Mesothelial cell of epicardium (in vitro differentiated cells): ENCODE results near the gene PIM2. TPM values are rescaled to one million over a fixed set of nuclear protein-coding genes. Genes with fewer than 3 reads are reported as not detected.
A peak's percentile ranks its signal among the peaks of the same experiment; 100 is the strongest.

Experiments
- DNase-seq, 2 experiments: peaks; one replicate each; pipeline ENCODE4 v3.0.0; 2021; ENCODE audit warnings: low spot score in 2 of 2; ENCODE audit not compliant: unreplicated experiment in 2 of 2
- H3K27ac Mint-ChIP-seq: 2 replicates; pipeline ENCODE4 v1.8.0; 2021; ENCODE audit warnings: mixed read lengths
- H3K27me3 Mint-ChIP-seq: 2 replicates; pipeline ENCODE4 v1.8.0; 2021; ENCODE audit warnings: low read depth, mixed read lengths
- H3K36me3 Mint-ChIP-seq: 2 replicates; pipeline ENCODE4 v1.8.0; 2021; ENCODE audit warnings: mixed read lengths
- H3K4me1 Mint-ChIP-seq: 2 replicates; pipeline ENCODE4 v1.8.0; 2021; ENCODE audit warnings: mixed read lengths
- H3K4me3 Mint-ChIP-seq: 2 replicates; pipeline ENCODE4 v1.8.0; 2021; ENCODE audit warnings: mild to moderate bottlenecking, moderate library complexity, mixed read lengths
- H3K9me3 Mint-ChIP-seq: 2 replicates; pipeline ENCODE4 v1.8.0; 2021; ENCODE audit warnings: mixed read lengths
- total RNA-seq: library from RNA; stranded (reverse); gene quantifications from 3 replicates; pipeline ENCODE4 v1.2.1, GENCODE V29; 2021
- TF ChIP-seq, protein P1 (sequence below): fragments of 200-600 bp; sonication (generic); IDR thresholded peaks from one replicate; pipeline ENCODE4 v1.5.0; 2021; ENCODE audit warnings: antibody characterized with exemption; ENCODE audit not compliant: unreplicated experiment

Gene PIM2
- total RNA-seq, 1 donor from 2014 or later: 10.3 TPM

DNA sequence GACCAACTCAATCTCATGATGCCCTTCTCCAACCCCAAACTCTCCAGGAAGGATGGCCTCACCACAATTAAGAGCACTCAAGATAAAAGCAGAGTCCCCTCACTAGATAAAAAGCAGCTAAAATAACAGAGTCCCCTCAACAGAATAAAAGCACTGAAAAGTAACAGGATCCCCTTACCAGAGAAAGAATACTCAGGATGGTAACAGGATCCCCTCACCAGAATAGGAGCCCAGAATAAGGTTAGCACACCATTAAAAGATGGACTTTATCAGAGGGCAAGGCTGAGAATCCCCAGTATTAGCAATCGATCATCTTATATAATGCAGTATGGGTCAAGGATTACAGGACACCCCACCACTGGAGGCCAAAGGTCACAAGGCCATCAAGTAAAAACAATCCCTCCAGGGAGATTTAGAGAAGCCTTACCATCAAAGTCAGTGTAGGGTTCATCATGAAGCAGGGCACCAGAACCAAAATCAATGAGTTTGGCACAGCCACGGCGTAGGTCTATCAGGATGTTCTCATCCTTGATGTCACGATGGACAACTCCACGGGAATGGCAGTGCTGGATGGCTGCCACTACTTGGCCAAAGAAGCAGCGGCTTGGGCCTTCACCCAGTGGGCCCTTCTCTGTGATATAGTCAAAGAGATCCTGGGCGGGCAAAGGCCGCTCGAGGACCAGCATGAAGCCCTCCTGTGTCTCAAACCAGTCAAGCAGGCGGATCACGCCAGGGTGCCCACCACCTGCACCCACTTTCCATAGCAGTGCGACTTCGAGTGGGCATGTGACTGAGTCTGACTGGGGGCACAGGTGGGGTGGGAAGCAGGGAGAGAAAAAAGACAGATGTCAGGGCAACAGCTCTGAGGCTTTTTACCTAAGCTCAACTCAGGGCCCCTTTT, 4.0 kb downstream of the PIM2 start:
- Mint-ChIP-seq H3K27ac (no peak overlapping the region), H3K4me1 (peaks cover 35% of the 10 kb centered on the region), H3K36me3 (peaks cover 4% of the 10 kb centered on the region), H3K9me3 (no peaks in the 10 kb centered on the region), H3K27me3 (no peaks in the 10 kb centered on the region), H3K4me3 (no peak overlapping the region)
- no peak for DNase-seq
- TF ChIP-seq, protein P1, sequence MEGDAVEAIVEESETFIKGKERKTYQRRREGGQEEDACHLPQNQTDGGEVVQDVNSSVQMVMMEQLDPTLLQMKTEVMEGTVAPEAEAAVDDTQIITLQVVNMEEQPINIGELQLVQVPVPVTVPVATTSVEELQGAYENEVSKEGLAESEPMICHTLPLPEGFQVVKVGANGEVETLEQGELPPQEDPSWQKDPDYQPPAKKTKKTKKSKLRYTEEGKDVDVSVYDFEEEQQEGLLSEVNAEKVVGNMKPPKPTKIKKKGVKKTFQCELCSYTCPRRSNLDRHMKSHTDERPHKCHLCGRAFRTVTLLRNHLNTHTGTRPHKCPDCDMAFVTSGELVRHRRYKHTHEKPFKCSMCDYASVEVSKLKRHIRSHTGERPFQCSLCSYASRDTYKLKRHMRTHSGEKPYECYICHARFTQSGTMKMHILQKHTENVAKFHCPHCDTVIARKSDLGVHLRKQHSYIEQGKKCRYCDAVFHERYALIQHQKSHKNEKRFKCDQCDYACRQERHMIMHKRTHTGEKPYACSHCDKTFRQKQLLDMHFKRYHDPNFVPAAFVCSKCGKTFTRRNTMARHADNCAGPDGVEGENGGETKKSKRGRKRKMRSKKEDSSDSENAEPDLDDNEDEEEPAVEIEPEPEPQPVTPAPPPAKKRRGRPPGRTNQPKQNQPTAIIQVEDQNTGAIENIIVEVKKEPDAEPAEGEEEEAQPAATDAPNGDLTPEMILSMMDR: no peak

DNA sequence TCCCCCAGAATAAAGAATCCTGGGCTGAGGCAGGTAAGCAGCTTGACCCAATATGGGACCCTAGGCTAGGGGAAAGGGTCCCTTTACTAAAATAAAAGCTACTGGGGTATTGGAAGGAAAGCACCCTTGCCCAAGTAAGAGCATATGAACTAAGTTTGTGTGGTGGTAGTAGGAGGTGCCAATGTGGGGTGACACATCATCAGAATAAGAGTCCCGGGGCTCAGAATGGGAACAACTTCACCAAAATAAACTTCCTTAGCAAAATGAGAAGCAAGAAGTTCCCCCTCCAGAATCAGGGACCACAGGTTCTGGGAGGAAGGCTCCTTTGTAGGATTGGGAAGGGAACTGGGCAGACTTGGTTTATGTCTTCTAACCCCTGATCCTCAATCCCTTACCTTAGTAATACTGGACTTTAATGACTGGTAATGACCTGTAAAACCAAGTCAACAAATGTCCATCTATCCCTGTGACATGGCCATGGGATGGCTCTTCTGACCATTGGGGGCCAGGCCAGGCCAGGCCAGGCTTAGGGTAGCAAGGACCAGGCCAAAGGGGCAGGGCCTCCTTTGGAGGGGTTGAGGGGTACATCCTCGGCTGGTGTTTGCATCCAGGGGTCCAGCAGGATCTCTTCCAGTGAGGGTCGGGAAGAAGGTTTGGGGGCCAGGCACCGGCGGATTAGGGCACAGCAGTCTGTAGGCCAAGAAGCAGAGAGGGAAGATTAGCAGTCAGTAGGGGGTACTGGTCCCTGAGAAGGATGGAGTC, 5.0 kb downstream of the PIM2 start:
- TF ChIP-seq, protein P1: no peak
- Mint-ChIP-seq H3K27me3 (no peaks in the 10 kb centered on the region), H3K4me3 (no peak overlapping the region), H3K27ac (no peak overlapping the region), H3K4me1 (peaks cover 30% of the 10 kb centered on the region), H3K9me3 (no peaks in the 10 kb centered on the region), H3K36me3 (peaks cover 4% of the 10 kb centered on the region)
- no peak for DNase-seq

DNA sequence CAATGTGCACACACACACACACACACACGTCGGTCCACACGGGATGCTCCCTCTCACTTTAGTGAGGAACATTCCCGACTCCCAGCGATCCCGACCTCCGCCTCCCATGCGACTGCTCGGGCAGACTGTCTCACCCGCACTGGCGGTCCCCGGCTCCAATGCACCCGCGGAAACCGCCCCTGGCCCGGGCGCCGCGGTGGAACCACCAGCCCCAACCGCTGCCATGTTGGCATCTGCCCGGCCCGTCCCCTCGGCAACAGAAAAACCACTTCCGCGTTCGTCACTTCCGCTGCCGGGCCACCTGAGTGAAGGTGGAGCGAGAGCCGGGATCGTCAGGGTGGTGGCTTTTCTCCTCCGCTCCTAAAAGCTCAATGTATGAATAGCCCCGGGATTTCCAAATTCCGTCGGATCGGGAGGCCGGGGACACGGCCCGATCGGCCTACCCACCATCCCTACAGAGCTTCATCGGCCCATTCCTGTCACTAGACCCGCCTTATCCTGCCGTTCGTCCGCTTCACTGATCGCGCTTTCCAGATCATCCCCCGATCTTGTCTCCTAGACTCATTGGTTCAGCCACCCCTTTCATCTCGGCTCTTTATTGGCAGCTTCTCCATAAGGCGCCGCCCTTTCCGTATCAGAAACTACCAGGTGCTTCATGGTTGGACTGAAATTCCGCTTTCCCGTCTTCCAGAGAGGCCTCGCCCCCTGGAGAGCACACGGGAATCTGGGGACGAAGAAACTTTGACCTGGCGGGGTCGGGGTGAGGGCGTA, 7.2 kb downstream of the PIM2 start, which contains the start of gene SLC35A2:
TSS of gene SLC35A2 (minus strand) at position 235 of the 771 bp plus-strand sequence. CDS start at position 225, 10 bp downstream.
- TF ChIP-seq, protein P1: no peak
- peak; percentile 71 to 86 for DNase-seq
- peaks cover 7% of the 10 kb centered on the region for H3K36me3 Mint-ChIP-seq
- peaks cover 15% of the 10 kb centered on the region for H3K4me1 Mint-ChIP-seq
- peaks cover 3% of the 10 kb centered on the region for H3K9me3 Mint-ChIP-seq
- H3K27me3 Mint-ChIP-seq: no peaks in the 10 kb centered on the region
- H3K4me3 Mint-ChIP-seq: peak within 1 kb of the TSS; percentile 82
- peak within 1 kb of the TSS; percentile 99 for H3K27ac Mint-ChIP-seq

DNA sequence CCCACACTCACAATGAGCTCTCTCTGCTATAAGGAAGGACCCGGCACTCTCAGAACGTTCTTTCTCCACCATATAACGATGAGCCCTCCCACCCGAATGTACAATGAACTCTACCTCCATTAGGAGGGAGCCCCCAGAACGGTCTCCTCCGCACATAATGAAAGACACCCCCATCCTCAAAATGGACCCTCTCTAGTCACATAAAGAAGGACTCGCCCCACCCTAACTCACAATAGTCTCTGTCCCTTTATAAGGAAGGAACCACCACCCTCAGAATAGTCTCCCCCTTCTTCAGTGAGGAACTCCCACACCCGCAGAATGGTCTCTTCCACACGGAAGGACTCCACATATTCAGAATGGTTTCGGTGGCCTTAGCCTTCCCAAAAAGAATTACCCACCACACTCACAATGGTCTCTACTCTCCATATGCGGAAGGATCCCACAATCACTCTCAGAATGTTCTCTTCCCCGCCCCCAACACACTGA, 7.9 kb downstream of the PIM2 start:
- Mint-ChIP-seq H3K9me3 (peaks cover 3% of the 10 kb centered on the region), H3K4me1 (peaks cover 15% of the 10 kb centered on the region), H3K27me3 (no peaks in the 10 kb centered on the region), H3K4me3 (peak overlapping the region; percentile 82), H3K36me3 (peaks cover 7% of the 10 kb centered on the region), H3K27ac (peak overlapping the region; percentile 99)
- TF ChIP-seq, protein P1: no peak
- no peak for DNase-seq

DNA sequence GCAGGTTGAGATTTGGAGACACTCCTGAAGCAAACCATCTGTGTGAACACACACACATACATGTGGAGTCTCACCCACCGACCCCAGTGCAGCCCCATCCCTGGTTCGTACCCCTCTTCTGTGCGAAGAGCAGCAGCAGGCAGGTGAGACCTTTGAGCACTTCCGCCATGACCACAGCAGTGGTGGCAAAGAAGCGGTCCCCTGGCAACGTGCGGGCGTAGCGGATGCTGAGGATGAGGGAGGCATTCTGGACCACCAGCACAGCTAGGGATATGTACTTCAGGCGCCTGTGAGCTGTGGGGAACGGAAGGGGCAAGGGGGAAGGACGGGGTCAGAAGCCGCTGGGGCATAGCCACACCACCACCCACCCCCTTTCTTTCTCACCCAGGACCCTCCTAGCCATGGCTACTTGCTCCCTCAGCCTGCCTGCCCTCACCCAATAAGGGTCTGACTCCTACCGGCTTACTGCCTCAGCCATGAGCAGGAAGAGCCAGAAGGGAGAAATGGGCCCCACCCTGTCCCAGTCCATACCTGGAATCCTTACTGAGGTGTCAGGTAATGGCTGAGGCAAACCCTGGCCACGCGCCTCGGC, 9.0 kb downstream of the PIM2 start:
- peaks cover 15% of the 10 kb centered on the region for H3K4me1 Mint-ChIP-seq
- peak overlapping the region; percentile 82 for H3K4me3 Mint-ChIP-seq
- no peak overlapping the region for H3K27ac Mint-ChIP-seq
- no peaks in the 10 kb centered on the region for H3K27me3 Mint-ChIP-seq
- peaks cover 3% of the 10 kb centered on the region for H3K9me3 Mint-ChIP-seq
- TF ChIP-seq, protein P1: no peak
- peaks cover 9% of the 10 kb centered on the region for H3K36me3 Mint-ChIP-seq
- no peak for DNase-seq
